HepG2 (cell line): ENCODE data around the gene HSPE1. TPM values are rescaled to one million over a fixed set of nuclear protein-coding genes. Genes with fewer than 3 reads are reported as not detected.

Experiments used
- AGO1 ChIP-seq: fragments of 200-400 bp; formaldehyde crosslinking; IDR thresholded peaks from 2 replicates; pipeline ENCODE4 v1.6.1; 2017; ENCODE audit warnings: mild to moderate bottlenecking, low read depth, low read length, moderate library complexity; ENCODE audit not compliant: poor library complexity, severe bottlenecking
- EEA1 ChIP-seq: sonication (generic); formaldehyde crosslinking; IDR thresholded peaks from 2 replicates; pipeline ENCODE4 v1.5.1; 2020; ENCODE audit warnings: mild to moderate bottlenecking, missing genetic modification reagents, borderline replicate concordance
- FLYWCH1 ChIP-seq: sonication (generic); formaldehyde crosslinking; IDR thresholded peaks from 2 replicates; pipeline ENCODE4 v1.8.1; 2023; ENCODE audit warnings: mild to moderate bottlenecking, missing genetic modification reagents
- FOXC1 ChIP-seq: sonication (generic); formaldehyde crosslinking; IDR thresholded peaks from 2 replicates; pipeline ENCODE4 v1.8.0; 2022; ENCODE audit warnings: mild to moderate bottlenecking, missing genetic modification reagents, borderline replicate concordance
- HDAC6 ChIP-seq: fragments of 200-600 bp; sonication (generic); IDR thresholded peaks from 2 replicates; pipeline ENCODE4 v1.7.0; 2017; ENCODE audit warnings: mild to moderate bottlenecking, antibody characterized with exemption, low read length, low read depth
- JARID2 ChIP-seq: sonication (generic); formaldehyde crosslinking; IDR thresholded peaks from 2 replicates; pipeline ENCODE4 v1.8.1; 2023; ENCODE audit warnings: missing genetic modification reagents, inconsistent platforms; ENCODE audit not compliant: insufficient replicate concordance
- KDM5A ChIP-seq: fragments of 200-600 bp; sonication (generic); IDR thresholded peaks from 2 replicates; pipeline ENCODE4 v1.7.0; 2018; ENCODE audit warnings: antibody characterized with exemption, mild to moderate bottlenecking, low read length, borderline replicate concordance
- REL ChIP-seq: sonication (generic); formaldehyde crosslinking; conservative IDR thresholded peaks from 2 replicates; pipeline ENCODE4 v1.8.0; 2022; ENCODE audit warnings: mild to moderate bottlenecking, missing genetic modification reagents, moderate library complexity
- RORA ChIP-seq: sonication (generic); formaldehyde crosslinking; IDR thresholded peaks from 2 replicates; pipeline ENCODE4 v1.5.0; 2020; ENCODE audit warnings: mild to moderate bottlenecking, missing genetic modification reagents, moderate library complexity
- SRSF1 ChIP-seq: fragments of 200-400 bp; formaldehyde crosslinking; optimal IDR thresholded peaks from 2 replicates; pipeline ENCODE3; 2017; ENCODE audit warnings: mild to moderate bottlenecking, low read depth, low read length, moderate library complexity
- TMF1 ChIP-seq: sonication (generic); formaldehyde crosslinking; IDR thresholded peaks from 2 replicates; pipeline ENCODE4 v1.8.1; 2022; ENCODE audit warnings: low read depth, missing genetic modification reagents
- TSC22D2 ChIP-seq: sonication (generic); formaldehyde crosslinking; IDR thresholded peaks from 2 replicates; pipeline ENCODE4 v1.5.1; 2020; ENCODE audit warnings: missing genetic modification reagents, mild to moderate bottlenecking, borderline replicate concordance
- ZFP36L2 ChIP-seq: sonication (generic); formaldehyde crosslinking; IDR thresholded peaks from 2 replicates; pipeline ENCODE4 v1.4.0; 2020; ENCODE audit warnings: missing genetic modification reagents
- ZFP41 ChIP-seq: sonication (generic); formaldehyde crosslinking; IDR thresholded peaks from 2 replicates; pipeline ENCODE4 v1.4.0; 2020; ENCODE audit warnings: mild to moderate bottlenecking, missing genetic modification reagents, borderline replicate concordance
- ZNF160 ChIP-seq: sonication (generic); formaldehyde crosslinking; IDR thresholded peaks from 2 replicates; pipeline ENCODE4 v1.8.0; 2022; ENCODE audit warnings: mild to moderate bottlenecking, inconsistent platforms, missing genetic modification reagents
- ZNF333 ChIP-seq: sonication (generic); formaldehyde crosslinking; IDR thresholded peaks from 2 replicates; pipeline ENCODE4 v1.4.0; 2020; ENCODE audit warnings: mild to moderate bottlenecking, missing genetic modification reagents, borderline replicate concordance
- ZNF383 ChIP-seq: sonication (generic); formaldehyde crosslinking; IDR thresholded peaks from 2 replicates; pipeline ENCODE4 v1.4.0; 2020; ENCODE audit warnings: missing genetic modification reagents, mild to moderate bottlenecking, borderline replicate concordance
- ZNF556 ChIP-seq: sonication (generic); formaldehyde crosslinking; IDR thresholded peaks from 2 replicates; pipeline ENCODE4 v1.4.0; 2020; ENCODE audit warnings: mild to moderate bottlenecking, missing genetic modification reagents, borderline replicate concordance
- ZNF724P ChIP-seq: sonication (generic); formaldehyde crosslinking; IDR thresholded peaks from 2 replicates; pipeline ENCODE4 v1.8.0; 2022; ENCODE audit warnings: missing genetic modification reagents, borderline replicate concordance
- polyA plus RNA-seq, 8 experiments: library from polyadenylated mRNA; depleted of rRNA in 3 of 8; stranded (reverse) in 7 of 8; unstranded in 1 of 8; fragments of >200 nt; fragmentation: Illumina TruSeq in 4 of 8; extraction: Trizol in 4 of 8; gene quantifications; 2 replicates each; pipeline versions ENCODE4 v1.2.1 to v1.2.3, GENCODE V29; 2011 to 2016; ENCODE audit warnings: low read depth in 4 of 8, missing spikeins in 1 of 8, mixed read lengths in 1 of 8; ENCODE audit not compliant: insufficient read depth in 1 of 8
- total RNA-seq, 5 experiments: library from RNA; depleted of rRNA; stranded (reverse); fragments of >200 nt; fragmentation: Illumina TruSeq; extraction: Trizol; gene quantifications; 2 replicates each; pipeline ENCODE4 v1.2.3, GENCODE V29; 2016; ENCODE audit warnings: low read depth in 1 of 5
- TF ChIP-seq, protein P1 (sequence below): sonication (generic); formaldehyde crosslinking; IDR thresholded peaks from 2 replicates; pipeline ENCODE4 v1.5.0; 2020; ENCODE audit warnings: missing genetic modification reagents, mild to moderate bottlenecking, borderline replicate concordance
- TF ChIP-seq, protein P2 (sequence below): sonication (generic); formaldehyde crosslinking; IDR thresholded peaks from 2 replicates; pipeline ENCODE4 v1.4.0; 2020; ENCODE audit warnings: mild to moderate bottlenecking, low read depth, missing genetic modification reagents
- TF ChIP-seq, protein P3 (sequence below): sonication (generic); formaldehyde crosslinking; IDR thresholded peaks from 2 replicates; pipeline ENCODE4 v1.8.0; 2023; ENCODE audit warnings: mild to moderate bottlenecking, missing genetic modification reagents
- TF ChIP-seq, protein P4 (sequence below): sonication (generic); formaldehyde crosslinking; IDR thresholded peaks from 2 replicates; pipeline ENCODE4 v1.5.0; 2020; ENCODE audit warnings: missing genetic modification reagents
- TF ChIP-seq, protein P5 (sequence below): IDR thresholded peaks from 2 replicates; pipeline ENCODE4 v1.6.1; 2016; ENCODE audit warnings: missing compliant biosample characterization, missing genetic modification reagents, borderline replicate concordance

HSPE1 gene
- total and polyA plus RNA-seq, 2 of the 13 experiments (the other 11 are each of a cell fraction or from before 2014, with no cell fraction given): 244 to 823 TPM

DNA sequence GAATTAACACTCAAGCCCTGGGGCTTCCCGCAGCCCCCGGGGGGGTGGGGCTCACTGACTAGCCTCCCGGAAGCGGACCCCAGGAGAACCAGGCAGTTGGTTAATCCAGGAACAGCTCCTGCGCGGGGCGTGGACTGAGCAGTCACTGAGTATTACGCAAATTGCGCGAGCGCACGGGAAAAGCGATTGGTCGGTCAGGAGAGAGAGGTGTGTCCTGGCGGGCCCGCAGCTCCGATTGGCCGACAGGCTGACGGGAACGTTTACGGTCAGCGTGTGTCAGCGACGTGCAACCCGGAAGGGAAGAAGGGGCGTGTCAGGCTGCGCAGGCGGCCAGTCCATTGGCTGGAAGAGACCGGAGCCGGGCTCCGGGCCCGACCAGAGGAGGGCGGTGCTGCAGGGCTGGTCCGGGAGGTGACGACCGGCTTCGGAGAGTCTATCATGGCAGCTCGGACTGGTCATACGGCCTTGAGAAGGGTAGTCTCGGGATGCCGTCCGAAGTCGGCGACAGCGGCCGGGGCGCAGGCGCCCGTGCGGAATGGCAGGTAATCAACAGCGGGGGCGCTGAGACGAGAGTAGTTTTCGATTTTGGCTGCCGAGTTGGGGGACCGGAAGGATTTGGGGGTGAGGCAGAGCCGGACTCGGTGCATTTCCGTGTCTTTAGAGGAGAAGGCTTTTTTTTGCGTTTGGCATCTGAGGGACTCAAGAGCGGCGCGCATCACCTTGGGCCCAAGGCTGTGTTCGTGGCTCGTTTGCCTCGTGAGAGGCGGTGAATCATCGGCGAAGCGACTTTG is 46.9 kb upstream of the HSPE1 start, which contains the start of gene COQ10B (continued):
- TF ChIP-seq EEA1 (CRISPR knock-in tag) (0 out of 2 replicates have a peak, but pooled peaks have one; percentile 44), ZNF724P (CRISPR knock-in tag) (no peak), TSC22D2 (peak; percentile 64; the same call in 1 of the 2 replicates), SRSF1 (peak; percentile 98), KDM5A (peak; percentile 83), ZNF556 (peak; percentile 84; the same call in 1 of the 2 replicates), JARID2 (CRISPR knock-in tag) (peak; percentile 3), ZNF333 (peak; percentile 83; the same call in 1 of the 2 replicates), ZFP36L2 (CRISPR knock-in tag) (no peak), FLYWCH1 (CRISPR knock-in tag) (no peak), FOXC1 (CRISPR knock-in tag) (peak; percentile 98), ZFP41 (CRISPR knock-in tag) (no peak), TMF1 (CRISPR knock-in tag) (peak; percentile 50; the same call in 1 of the 2 replicates), RORA (CRISPR knock-in tag) (no peak), REL (0 out of 2 replicates have a peak, but pooled peaks have one; percentile 56), ZNF160 (peak; percentile 66), ZNF383 (peak; percentile 32; the same call in 1 of the 2 replicates), AGO1 (peak; percentile 94), HDAC6 (no peak)
- TF ChIP-seq, protein P1, sequence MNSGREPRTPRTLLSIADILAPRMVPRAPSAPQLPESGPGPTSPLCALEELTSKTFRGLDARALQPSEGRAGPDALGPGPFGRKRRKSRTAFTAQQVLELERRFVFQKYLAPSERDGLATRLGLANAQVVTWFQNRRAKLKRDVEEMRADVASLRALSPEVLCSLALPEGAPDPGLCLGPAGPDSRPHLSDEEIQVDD (CRISPR knock-in tag): no peak
- TF ChIP-seq, protein P2, sequence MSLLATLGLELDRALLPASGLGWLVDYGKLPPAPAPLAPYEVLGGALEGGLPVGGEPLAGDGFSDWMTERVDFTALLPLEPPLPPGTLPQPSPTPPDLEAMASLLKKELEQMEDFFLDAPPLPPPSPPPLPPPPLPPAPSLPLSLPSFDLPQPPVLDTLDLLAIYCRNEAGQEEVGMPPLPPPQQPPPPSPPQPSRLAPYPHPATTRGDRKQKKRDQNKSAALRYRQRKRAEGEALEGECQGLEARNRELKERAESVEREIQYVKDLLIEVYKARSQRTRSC (CRISPR knock-in tag): no peak
- TF ChIP-seq, protein P3, sequence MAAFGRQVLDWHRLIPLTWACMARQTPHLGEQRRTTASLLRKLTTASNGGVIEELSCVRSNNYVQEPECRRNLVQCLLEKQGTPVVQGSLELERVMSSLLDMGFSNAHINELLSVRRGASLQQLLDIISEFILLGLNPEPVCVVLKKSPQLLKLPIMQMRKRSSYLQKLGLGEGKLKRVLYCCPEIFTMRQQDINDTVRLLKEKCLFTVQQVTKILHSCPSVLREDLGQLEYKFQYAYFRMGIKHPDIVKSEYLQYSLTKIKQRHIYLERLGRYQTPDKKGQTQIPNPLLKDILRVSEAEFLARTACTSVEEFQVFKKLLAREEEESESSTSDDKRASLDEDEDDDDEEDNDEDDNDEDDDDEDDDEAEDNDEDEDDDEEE: peak; percentile 41; the same call in 1 of the 2 replicates
- TF ChIP-seq, protein P4, sequence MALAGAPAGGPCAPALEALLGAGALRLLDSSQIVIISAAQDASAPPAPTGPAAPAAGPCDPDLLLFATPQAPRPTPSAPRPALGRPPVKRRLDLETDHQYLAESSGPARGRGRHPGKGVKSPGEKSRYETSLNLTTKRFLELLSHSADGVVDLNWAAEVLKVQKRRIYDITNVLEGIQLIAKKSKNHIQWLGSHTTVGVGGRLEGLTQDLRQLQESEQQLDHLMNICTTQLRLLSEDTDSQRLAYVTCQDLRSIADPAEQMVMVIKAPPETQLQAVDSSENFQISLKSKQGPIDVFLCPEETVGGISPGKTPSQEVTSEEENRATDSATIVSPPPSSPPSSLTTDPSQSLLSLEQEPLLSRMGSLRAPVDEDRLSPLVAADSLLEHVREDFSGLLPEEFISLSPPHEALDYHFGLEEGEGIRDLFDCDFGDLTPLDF (CRISPR knock-in tag): peak; percentile 54; the same call in 1 of the 2 replicates
- TF ChIP-seq, protein P5, sequence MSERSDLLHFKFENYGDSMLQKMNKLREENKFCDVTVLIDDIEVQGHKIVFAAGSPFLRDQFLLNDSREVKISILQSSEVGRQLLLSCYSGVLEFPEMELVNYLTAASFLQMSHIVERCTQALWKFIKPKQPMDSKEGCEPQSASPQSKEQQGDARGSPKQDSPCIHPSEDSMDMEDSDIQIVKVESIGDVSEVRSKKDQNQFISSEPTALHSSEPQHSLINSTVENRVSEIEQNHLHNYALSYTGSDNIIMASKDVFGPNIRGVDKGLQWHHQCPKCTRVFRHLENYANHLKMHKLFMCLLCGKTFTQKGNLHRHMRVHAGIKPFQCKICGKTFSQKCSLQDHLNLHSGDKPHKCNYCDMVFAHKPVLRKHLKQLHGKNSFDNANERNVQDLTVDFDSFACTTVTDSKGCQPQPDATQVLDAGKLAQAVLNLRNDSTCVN (CRISPR knock-in tag): no peak; the same call in 1 of the 2 replicates
